GM18508 (cell line): ENCODE results near the gene PDCD1LG2.

Source experiments
- ATAC-seq: cut with Tn5 transposase; IDR thresholded peaks from one replicate; pipeline ENCODE4 v1.9.1; 2021; ENCODE audit warnings: moderate number of reproducible peaks; ENCODE audit not compliant: insufficient read depth, unreplicated experiment

Gene PDCD1LG2

DNA sequence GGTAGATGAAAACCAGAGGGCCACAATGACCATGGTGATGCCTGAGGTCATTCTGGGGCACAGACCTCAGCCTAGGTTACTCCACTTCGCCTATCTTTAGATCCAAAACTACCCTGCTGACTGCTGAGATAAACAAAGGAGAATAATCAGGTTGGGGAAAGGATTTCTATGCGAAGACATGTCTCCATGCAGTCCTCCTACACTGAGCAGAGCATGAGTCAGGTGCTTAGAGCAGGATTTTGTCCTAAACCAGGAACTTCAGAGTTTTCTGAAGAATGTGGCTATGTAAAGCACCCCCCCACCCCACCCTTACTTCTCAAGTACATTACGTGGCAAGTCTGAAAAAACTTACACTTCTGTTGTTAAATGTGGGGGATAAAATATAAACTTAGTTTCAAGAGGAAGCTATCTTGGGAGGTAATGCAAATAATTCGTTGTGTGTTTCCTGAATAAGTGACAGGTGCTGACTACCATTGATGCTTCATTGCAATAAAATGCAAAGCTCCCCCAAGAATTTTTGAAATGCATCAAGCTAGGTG is 19.4 kb downstream of the PDCD1LG2 start:
- ATAC-seq: no peak

GRCh38 chr9:5531101-5531882 is 21.0 kb downstream of the PDCD1LG2 start:
- no peak for ATAC-seq

GRCh38 chr9:5532306-5532705 is 22.0 kb downstream of the PDCD1LG2 start:
- no peak for ATAC-seq

DNA sequence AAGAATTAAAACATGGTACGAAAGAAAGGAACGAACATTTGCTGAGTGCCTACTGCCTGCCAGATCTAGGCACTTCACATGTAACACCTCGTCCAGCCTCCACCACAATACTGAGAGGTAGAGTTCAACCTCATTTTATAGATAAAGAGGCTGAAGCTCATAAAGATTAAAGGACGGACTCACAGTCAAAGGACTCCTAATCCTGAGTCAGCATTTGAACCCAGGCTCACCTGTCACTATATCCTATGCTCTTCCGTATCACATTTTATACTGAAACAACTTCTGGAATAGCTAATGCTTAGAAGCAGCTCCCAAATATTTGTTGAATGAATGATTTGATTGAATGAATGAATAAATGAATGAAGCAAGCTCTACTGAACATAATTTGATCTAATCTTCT is 22.5 kb downstream of the PDCD1LG2 start:
- no peak for ATAC-seq

GRCh38 chr9:5536684-5537083 is 26.4 kb downstream of the PDCD1LG2 start:
- ATAC-seq: no peak

GRCh38 chr9:5543875-5544702 is 33.8 kb downstream of the PDCD1LG2 start:
- no peak for ATAC-seq

- no peak for ATAC-seq
Observed at GRCh38 chr9:5549658-5550650, 39.6 kb downstream of the PDCD1LG2 start.

DNA sequence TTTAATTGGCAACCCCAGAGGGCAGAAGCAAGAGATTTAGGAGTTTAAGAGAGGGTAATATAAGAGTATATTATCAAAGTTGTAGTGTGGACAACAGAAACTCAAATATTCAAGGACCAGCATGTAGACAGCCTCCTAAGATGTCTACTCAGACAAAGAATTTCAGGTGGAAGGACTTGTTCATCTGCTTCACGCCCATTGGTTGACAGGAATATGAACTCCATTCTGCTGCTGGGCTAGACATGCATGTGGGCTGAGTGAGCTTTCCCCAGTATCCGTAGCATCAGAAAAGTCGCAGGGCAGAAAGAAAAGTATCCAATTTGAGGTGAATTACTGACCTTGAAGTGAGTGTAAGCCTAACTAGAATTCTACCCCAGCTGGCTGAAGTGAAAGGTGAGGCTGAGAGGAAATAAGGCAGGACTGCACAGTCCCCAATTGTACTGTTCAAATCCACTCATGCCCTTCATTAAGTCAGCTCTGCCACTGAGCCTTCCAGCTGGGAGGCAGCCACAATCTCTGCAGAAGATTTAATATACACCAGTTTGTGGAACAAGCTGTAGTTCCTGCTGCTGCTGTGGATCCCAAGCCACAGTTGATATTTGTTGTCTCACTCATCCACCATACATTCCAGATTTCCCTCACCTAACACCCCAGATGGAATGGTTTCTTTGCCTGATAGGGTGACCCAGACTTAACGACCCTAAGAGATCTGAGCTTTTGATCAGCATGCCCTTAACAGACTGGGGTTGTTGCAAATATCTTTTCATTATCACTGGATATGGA is 41.2 kb downstream of the PDCD1LG2 start:
- ATAC-seq: no peak

DNA sequence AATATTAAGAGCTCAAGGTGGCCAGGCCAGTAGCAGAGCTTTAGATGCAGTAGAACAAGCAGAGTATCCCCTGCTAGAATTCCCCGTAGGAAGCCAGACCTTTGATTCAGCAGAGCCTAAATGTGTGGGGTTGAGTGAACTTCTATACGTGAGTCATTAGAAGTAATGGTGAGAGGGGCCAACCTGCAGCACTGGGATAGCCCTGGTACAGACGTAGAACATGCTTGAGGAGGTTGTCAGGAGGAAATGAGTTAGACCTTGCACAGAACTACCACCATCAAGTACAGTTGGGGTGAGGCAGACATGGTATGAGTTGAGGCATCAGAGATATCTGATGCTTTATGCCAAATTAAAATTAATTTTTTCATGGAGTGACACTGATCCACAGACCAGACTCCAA is 42.0 kb downstream of the PDCD1LG2 start:
- no peak for ATAC-seq

GRCh38 chr9:5553211-5553610 is 42.9 kb downstream of the PDCD1LG2 start:
- no peak for ATAC-seq

DNA sequence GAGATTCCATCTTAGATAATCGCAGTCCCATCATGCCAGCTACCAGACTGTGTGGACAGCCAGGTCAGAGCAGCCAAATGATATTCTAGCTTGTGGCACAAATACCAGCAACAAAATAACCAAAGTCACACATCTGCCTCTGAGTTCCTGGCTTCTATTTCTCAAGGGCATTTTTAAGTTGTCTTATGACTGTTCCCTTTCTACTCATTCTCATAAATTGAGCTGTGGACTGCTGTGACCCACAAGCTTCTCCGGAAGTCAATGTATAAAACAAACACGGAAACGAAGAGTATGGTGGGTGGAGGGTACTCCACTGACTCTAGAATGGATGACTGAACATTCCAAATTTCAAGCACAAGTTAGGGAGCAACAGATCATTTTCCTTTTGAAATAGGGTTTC is 43.9 kb downstream of the PDCD1LG2 start:
- ATAC-seq: no peak

GRCh38 chr9:5556101-5556705 is 45.9 kb downstream of the PDCD1LG2 start:
- ATAC-seq: no peak

- peak; percentile 59 for ATAC-seq
Observed at GRCh38 chr9:5557606-5558587, 47.6 kb downstream of the PDCD1LG2 start.

- no peak for ATAC-seq
Observed at GRCh38 chr9:5559659-5560058, 49.3 kb downstream of the PDCD1LG2 start.

- ATAC-seq: no peak
Observed at GRCh38 chr9:5560443-5561100, 50.2 kb downstream of the PDCD1LG2 start.

DNA sequence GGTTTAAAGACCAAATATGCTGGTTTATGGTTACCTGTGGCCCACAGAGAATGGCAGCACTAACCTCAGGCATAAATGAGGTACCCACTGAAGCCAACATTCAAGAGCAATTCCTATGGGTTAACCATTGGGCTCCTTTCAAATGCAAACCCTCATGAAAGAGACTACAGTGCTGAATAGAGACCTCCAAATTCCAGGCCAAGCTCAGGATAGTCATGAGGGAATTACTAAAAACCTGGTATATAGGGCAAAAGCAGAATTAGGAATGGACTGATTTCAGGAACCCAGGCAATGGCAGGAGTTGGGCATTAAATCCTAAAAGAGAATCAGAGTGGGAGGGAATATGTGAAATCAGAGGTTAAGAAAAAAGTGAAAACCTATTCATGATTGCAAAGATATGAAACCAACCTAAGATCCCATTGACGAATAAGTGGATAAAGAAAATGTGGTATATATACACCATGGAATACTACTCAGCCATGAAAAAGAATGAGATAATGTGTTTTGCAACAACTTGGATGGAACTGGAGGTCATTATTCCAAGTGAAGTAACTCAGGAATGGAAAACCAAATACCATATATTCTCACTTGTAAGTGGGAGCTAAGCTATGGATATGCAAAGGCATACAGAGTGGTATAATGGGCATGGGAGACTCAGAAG is 51.6 kb downstream of the PDCD1LG2 start:
- ATAC-seq: no peak
